GM23338 (cell line): Measurements from ENCODE around the gene LYZL6. TPM values are rescaled to one million over a fixed set of nuclear protein-coding genes. Genes with fewer than 3 reads are reported as not detected.

Experiments used
- CTCF ChIP-seq, 2 experiments: fragments of 200-600 bp in 1 of 2; sonication (generic) in 1 of 2; conservative IDR thresholded peaks; 2 replicates each; pipeline versions ENCODE4 v1.5.1 to v1.6.1; 2016 to 2017; ENCODE audit warnings: antibody characterized with exemption in 2 of 2, low read depth in 2 of 2, mild to moderate bottlenecking in 2 of 2, moderate library complexity in 1 of 2
- EZH2 ChIP-seq: fragments of 200-600 bp; sonication (generic); IDR thresholded peaks from one replicate; pipeline ENCODE4 v1.8.0; 2017; ENCODE audit warnings: antibody characterized with exemption, mild to moderate bottlenecking, low read depth; ENCODE audit not compliant: unreplicated experiment
- EZH2phosphoT487 ChIP-seq: fragments of 200-600 bp; sonication (generic); IDR thresholded peaks from one replicate; pipeline ENCODE4 v1.8.1; 2018; ENCODE audit warnings: antibody characterized with exemption; ENCODE audit not compliant: unreplicated experiment
- JUNB ChIP-seq: IDR thresholded peaks from one replicate; pipeline ENCODE4 v1.6.1; 2016; ENCODE audit warnings: antibody characterized with exemption; ENCODE audit not compliant: unreplicated experiment
- NANOG ChIP-seq: IDR thresholded peaks from 2 replicates; pipeline ENCODE4 v1.6.1; 2016; ENCODE audit warnings: antibody characterized with exemption, borderline replicate concordance
- POLR2AphosphoS5 ChIP-seq: IDR thresholded peaks from 2 replicates; pipeline ENCODE4 v1.6.1; 2016; ENCODE audit warnings: antibody characterized with exemption, low read depth
- STAT1 ChIP-seq: IDR thresholded peaks from one replicate; pipeline ENCODE4 v1.6.1; 2016; ENCODE audit warnings: antibody characterized with exemption; ENCODE audit not compliant: unreplicated experiment
- ZNF114 ChIP-seq: fragments of 250-450 bp; sonication (Bioruptor Pico); IDR thresholded peaks from 2 replicates; pipeline ENCODE4 v1.5.0; 2020; ENCODE audit warnings: mild to moderate bottlenecking, moderate library complexity
- ZNF462 ChIP-seq: fragments of 250-450 bp; sonication (Bioruptor Pico); IDR thresholded peaks from 2 replicates; pipeline ENCODE4 v1.5.0; 2020; ENCODE audit warnings: mild to moderate bottlenecking, moderate library complexity
- polyA plus RNA-seq: library from polyadenylated mRNA; unstranded; fragments of >200 nt; fragmentation: Nextera tagmentation; extraction: Ambion mirVana; gene quantifications from 2 replicates; pipeline ENCODE4 v1.2.1, GENCODE V29; 2016
- total RNA-seq: library from RNA; depleted of rRNA; stranded (reverse); fragments of >200 nt; shearing (Covaris generic); gene quantifications from 2 replicates; pipeline ENCODE4 v1.2.3, GENCODE V29; 2014

The LYZL6 gene
- total and polyA plus RNA-seq, 2 experiments from 2014 or later, result not detected

GRCh38 chr17:35931794-35932425 lies 11.6 kb downstream of the LYZL6 start (continued):
- no peak for TF ChIP-seq ZNF462 (CRISPR knock-in tag)
- no peak for TF ChIP-seq EZH2phosphoT487
- TF ChIP-seq CTCF (conservative IDR thresholded peaks at IDR 0.05; ENCODE audit: low read depth in 2 of 2), result no peak
- no peak for TF ChIP-seq JUNB
- no peak for TF ChIP-seq STAT1
- TF ChIP-seq POLR2AphosphoS5, result no peak
- no peak for TF ChIP-seq ZNF114
- no peak for TF ChIP-seq EZH2
- TF ChIP-seq NANOG, result no peak
